MV-4-11 (cell line): Measurements from ENCODE around the gene TRIM10.

ENCODE experiments used
- DNase-seq: peaks from one replicate; lab custom pipeline; 2025; lab: John Stamatoyannopoulos, UW

The TRIM10 gene

GRCh38 chr6:30160785-30161531 lies at the start of gene TRIM10:
Gene TRIM10, minus strand, starts transcription at chr6:30161211. Its CDS starts 353 bp downstream, at chr6:30160858.
- no peak for DNase-seq

- DNase-seq: no peak
These were observed 46.7 kb upstream of the TRIM10 start for GRCh38 chr6:30207619-30208295.

DNA sequence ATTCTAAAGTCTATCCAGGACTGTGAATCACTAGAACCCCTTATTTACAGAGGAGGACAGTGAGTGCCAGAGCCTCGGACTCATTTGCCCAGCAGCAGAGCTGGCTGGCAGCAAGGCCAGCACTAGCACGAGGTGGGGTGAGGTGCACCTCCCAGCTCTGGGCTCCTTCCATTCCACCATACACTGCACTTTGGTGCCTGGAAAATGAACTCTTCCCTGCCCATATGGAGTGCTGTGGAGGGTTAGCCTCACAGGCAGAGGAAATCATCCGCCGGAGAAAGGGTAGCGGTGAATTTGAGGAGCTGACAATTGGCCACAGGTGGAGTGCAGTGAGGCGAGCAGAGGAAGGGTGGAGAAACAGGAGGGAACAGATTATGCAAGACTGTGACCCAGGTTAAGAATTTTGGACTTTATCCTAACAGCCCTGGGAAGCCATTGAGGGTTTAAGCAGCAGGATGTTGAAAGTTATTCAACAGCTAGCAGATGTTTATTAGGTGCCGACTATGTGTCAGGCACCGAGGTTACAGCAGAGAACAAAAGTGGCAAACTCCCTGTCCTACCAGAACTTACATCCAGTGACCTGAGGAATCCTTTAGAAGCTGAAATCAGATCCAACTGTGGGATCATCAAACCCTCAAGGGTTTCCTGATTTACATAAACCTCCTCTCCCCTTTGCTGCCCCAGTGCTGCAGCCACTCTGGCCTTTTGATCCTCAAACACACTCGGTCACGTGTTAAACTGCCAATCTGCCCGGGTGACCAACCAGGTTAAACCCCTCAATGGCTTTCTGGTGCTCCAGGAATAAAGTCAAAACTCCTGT lies 46.0 kb upstream of the TRIM10 start:
- no peak for DNase-seq

GRCh38 chr6:30206152-30206551 lies 45.1 kb upstream of the TRIM10 start:
- DNase-seq: no peak

- no peak for DNase-seq
These were observed 43.1 kb upstream of the TRIM10 start for GRCh38 chr6:30204116-30204515.

DNA sequence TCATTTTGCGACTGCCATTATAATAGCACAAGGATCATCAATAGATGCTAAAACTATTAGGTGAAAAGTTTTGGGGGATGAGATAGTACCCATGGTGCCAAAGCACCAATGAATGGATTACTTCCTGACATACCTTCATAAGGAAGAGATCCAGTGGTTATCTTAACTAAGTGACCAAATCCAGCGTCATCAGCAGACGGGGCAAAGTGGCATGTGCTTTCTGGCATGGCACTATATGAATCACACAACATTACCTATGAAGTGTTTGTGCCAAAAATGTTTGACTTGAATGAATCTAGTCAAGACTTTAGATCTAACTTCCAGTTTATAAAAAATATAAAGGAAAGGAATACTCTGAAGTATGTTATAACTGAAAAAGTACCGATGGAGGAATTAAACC lies 41.4 kb upstream of the TRIM10 start:
- DNase-seq: no peak

DNA sequence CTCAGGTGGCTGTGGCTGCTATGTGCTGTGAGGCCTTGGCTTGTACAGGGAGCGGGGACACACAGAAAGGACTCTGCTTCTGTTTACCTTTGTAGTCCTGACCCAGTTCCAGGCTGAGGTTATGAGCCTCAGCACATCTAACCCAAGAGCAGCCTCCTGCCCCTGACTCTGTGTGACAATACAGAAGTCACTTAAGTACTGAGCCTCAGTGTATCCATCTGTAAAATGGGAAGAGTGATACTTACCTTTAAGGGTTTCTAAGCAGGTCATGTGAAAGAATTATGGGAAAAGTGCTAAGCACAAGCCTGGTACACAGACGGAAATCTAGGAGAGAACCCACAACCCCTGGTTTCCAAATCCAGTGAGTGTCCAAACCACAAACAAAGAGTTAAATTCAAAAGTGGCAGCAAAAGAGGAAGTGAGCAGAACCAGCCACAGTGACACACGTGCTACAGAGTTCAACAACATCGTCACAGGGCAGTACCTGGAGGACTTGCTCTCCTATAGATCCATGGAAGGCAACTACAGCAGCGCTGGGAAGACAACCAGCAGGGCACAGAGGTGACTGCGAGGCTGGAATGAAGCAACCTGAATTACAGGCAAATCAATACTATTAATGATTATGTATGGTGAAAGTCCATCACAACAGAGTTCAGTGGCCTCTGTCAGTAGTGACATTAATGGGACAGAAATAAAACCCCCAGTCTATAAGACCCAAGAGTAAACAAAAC lies 39.7 kb upstream of the TRIM10 start:
- DNase-seq: peak; percentile 95

GRCh38 chr6:30198166-30199084 lies 37.4 kb upstream of the TRIM10 start:
- DNase-seq: no peak

- DNase-seq: no peak
These were observed 35.4 kb upstream of the TRIM10 start for GRCh38 chr6:30196376-30196775.

DNA sequence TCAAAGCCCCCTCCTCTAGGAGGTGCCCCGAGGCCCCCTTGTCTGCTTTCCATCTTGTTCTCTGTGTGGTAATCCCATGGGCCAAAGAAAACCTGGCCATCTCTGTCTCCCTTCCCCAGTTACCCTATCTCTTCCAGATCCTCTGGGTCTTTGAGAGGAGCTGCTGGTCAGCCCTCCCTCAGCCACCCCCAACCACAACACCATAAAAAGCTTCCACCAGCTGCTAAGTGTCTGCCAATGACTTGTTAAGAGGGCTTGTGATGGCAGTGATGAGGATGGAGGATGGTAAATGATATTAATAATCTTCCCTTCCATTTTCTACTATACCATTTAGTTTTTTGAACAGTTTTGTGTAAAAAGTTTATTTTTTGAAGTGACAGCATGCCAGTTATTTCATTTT lies 34.9 kb upstream of the TRIM10 start:
- DNase-seq: no peak

GRCh38 chr6:30194797-30195690 lies 34.0 kb upstream of the TRIM10 start:
- DNase-seq: no peak

DNA sequence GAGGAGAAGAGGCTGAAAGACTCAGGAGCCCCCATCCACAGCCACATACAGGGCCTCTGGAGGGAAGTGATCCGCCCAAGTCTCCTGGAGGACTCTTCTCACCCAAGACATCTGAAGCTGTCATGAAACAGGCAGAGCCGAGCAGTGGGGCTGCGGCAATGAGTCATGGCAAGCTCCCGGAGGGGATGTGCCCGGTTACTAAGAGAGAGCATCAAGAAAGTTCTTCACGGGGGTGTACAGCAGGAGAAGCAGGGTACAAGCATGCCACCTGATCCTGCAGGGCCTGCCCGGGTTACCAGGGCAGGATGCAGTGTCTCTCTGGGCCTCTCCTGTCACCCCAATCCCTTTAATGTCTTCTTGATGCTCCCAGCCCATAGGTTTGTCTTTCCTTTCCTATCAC lies 31.1 kb upstream of the TRIM10 start:
- DNase-seq: peak; percentile 26

DNA sequence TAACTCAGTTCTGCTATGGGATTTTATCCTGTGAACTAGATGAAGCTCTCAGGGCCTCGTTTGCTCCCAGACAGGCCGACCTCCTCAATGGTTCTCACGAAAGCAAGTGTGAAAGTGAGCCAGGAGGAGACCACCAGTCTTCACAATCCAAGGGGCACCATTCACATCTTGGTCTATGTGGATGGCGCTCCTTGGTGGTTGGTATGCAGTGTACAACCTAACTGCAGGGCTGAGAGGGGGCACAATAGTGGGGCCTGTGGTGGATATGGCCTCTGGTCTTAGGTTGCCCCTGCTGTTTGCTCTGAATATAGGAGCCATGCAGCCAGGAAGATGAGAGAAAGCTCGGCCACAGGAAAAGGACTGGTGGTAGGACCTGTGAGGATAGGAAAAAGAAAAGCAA lies 27.5 kb upstream of the TRIM10 start:
- DNase-seq: no peak

- no peak for DNase-seq
These were observed 25.0 kb upstream of the TRIM10 start for GRCh38 chr6:30185846-30186484.

DNA sequence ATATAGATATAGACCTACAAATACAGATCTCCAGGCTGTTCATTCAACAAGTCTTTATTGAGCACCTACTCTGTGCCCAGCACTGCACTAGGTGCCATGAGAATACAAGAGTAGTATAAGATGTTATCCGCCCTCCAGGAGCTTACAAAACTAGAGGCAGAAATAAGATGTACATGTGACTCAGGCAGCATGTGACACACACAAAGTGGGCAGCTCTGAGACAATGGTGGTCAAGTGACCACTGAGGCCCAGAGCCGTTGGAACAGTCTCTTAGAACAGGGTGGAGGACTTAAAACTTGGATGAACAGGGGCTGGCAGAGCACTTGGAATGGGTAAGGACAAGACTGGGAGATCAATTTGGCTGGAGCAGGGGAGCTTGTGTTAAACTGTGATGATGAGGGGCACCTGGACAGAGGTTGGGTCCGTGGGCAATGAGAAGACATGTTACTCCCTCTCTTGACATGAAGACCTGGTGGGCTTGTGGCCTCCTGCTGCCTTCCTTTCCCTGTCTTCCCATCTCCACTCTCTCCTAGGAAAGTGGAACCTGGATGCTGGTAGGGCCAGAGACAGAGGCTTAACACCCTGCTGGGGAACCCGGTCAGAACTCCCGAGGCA lies 23.5 kb upstream of the TRIM10 start:
- DNase-seq: no peak

DNA sequence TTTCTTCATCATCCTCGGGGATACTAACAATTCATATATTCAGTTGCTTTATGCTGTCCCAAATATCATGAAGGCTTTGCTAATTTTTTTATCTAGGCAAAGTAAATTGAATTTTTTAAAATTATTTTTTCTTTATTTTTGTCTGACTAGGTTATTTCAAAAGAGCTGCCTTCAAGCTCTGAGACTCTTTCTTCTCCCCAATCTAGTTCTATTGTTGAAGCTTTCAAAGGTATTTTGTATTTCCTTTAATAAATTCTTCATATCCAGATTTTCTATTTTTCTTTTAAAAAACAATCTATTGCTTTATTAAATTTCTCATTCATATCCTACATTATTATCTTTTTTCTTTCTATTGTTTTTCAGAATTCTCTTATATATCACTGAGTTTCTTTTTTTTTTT lies 19.1 kb upstream of the TRIM10 start:
- no peak for DNase-seq

DNA sequence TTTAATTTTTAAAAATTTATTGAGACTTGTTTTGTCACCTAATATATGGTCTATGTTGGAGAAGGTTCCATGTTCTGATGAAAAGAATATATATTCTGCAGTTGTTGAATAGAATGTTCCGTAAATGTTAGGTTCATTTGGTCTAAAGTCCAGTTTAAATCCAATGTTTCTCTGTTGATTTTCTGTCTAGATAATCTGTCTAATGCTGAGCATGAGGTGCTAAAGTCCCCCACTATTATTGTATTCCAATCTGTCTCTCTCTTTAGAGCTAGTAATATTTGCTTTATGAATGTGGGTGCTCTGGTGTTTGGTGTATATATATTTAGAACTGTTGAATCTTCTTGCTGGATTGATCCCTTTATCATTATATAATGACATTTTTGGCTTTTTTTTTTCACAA lies 17.8 kb upstream of the TRIM10 start:
- DNase-seq: no peak

DNA sequence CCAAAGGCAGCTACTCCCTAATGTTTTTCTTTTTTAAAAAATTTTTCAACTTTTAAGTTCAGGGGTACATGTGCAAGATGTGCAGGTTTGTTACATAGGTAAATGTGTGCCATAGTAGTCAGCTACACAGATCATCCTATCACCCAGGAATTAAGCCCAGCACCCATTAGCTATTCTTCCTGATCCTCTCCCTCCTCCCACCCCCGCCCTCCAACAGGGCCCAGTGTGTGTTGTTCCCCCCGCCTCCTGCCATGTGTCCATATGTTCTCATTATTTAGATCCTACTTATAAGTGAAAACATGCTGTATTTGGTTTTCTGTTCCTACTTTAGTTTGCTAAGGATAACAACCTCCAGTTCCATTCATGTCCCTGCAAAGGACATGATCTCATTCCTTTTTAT lies 14.8 kb upstream of the TRIM10 start:
- no peak for DNase-seq

DNA sequence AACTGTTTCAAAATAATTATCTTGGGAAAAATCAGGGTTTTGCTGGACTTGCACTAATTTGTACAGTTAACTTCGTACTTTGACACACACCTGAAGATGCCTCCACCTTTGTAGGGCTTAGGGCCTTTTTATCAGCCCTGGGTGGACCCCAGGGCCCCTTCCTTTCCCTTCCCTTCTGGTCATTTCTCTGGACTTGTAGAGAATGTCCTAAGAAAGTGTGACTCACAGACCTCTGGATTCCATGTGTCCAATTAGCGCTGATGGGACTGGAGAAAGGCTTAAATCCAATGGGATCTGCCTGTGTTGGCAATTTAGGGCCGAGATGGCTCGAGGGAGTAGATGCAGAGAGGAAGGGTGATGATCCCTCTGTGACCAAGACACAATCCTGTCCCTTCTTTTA lies 11.7 kb upstream of the TRIM10 start:
- DNase-seq: no peak
